GM21390 (cell line): ENCODE measurements around the gene SGSM2.
A peak's percentile ranks its signal among the peaks of the same experiment; 100 is the strongest.

Experiments used
- ATAC-seq: cut with Tn5 transposase; IDR thresholded peaks from one replicate; pipeline ENCODE4 v1.9.1; 2021; ENCODE audit not compliant: unreplicated experiment

The SGSM2 gene

DNA sequence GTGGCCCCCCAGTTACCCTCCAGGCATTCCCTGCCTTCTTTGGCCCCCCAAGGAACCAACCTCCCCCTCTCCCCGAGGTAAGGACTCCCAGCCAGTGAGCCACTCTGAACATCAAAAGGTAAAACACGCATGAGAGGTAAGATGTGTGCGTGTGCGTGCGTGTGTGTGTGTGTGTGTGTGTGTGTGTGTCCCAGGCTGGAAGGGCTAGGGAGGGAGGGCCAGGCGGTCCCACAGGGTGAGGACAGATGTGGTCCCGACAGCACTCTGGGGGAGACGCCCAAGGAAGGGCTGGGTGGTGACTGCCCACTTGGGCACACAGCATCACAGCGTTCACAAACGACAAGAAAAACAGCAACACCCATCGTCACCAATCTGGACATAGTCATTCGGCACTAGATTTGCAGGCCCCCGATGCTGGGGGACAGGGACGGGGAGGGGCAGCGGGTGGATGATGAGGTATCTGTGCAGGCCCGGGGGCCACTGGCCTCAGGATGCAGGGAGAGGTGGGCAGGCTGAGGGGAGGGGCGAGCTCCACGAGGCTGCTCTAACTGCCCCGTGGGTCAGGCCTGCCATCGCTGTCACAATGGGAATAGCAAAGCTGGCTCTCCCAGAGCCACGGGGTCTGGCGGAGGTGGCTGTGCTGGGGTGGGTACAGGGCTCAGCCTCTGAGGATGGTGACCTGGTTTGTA, 47.3 kb downstream of the SGSM2 start:
- ATAC-seq, result no peak

GRCh38 chr17:2385240-2386210, 48.2 kb downstream of the SGSM2 start:
- no peak for ATAC-seq

GRCh38 chr17:2386400-2387085, 49.2 kb downstream of the SGSM2 start:
- no peak for ATAC-seq

DNA sequence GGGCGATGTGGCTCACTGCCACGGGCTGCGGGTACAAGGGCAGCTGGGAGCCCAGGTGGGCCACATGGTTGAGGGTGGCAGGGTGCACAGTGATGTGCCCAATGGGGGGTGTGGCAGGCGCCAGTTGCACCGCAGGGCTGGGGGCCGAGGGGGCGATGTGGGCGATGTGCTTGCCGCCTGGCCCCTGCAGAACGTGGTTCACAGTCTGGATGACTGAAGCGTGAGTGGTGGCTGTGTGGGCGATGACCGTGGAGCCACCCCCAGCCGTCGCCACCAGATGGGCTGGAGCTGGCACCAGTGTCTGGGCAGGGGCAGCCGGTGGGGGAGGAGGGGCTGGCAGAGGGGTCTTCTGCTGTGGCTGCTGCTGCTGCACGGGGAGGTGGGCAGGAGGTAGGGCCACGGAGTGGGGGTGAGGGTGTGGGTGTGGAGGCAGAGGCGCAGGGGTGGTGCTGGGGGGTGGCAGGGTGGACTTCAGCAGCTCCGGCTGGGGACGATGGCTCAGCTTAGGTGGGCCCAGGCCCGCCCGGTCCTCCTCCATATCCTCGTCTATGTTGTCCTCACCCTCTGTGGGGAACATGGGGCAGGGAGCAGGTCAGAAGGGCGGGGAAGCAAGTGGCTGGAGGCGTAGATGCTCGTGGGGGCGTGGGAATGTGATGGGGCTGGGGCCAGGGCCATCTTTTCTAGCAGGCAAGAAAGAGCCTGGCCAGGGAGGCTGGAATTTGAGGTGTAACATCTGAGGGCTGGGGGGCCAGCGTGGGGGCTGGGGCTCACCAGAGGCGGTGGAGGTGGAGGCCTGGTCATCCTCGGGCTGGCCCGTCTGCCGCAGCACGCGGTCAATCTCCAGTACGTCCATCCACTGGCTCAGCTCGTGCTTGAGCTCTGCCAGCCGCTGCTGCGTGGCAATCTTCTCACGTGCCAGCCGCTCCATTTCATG, 50.1 kb downstream of the SGSM2 start:
- ATAC-seq, result no peak

DNA sequence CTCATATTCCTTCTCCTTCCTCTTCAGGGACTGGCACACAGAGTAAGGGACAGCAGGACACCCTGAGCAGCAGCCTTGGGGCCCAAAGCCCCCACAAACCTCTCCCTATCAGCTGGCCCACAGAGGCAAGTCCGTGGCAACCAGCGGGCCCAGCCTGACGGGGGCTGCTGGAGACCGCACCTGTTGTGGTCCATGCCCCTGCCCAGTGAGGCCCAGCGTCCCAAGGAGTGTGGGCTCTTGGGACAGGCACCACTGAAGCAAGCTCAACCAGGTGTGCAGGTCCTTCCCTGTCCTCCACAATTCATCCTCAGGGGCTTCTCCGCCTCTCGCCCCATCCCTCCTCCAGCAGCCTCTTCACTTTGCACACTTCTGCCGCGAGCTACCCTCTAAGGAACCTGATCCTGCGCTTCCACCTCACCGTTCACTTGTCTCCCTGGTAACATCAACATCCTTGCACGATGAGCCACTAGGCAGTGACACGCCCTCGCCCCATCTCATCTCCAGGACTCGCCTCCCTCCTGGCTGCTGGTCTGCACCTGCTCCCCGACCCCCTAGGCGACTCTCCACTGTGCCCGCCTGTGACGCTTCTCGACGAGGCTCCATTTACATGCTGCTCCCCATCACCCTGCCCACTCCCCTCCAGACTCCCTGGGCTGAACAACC, 50.9 kb downstream of the SGSM2 start:
- ATAC-seq, result no peak

DNA sequence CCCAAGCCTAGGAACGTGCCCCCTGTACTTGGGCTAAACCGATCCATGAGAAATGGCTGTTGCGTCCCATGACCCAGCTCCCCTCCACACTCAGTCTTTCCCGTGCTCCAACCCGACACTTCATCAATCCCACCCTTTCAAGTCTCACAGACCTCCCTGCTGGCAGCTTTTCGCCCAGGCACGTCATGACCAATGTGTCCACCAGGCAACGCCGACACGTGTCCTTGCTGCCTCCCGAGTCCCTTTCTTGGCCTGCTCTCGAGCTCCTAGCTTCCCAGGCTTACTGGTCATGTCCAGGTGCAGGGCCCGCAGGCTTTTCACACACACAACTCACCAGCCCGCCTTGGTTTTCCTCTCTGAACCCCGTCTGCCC, 51.4 kb downstream of the SGSM2 start:
- no peak for ATAC-seq

GRCh38 chr17:2390199-2390836, 53.0 kb downstream of the SGSM2 start:
- no peak for ATAC-seq

GRCh38 chr17:2391597-2392251, 54.4 kb downstream of the SGSM2 start:
- ATAC-seq, result no peak

- ATAC-seq, result peak; percentile 40
Observed at GRCh38 chr17:2392252-2393173, 55.2 kb downstream of the SGSM2 start.

DNA sequence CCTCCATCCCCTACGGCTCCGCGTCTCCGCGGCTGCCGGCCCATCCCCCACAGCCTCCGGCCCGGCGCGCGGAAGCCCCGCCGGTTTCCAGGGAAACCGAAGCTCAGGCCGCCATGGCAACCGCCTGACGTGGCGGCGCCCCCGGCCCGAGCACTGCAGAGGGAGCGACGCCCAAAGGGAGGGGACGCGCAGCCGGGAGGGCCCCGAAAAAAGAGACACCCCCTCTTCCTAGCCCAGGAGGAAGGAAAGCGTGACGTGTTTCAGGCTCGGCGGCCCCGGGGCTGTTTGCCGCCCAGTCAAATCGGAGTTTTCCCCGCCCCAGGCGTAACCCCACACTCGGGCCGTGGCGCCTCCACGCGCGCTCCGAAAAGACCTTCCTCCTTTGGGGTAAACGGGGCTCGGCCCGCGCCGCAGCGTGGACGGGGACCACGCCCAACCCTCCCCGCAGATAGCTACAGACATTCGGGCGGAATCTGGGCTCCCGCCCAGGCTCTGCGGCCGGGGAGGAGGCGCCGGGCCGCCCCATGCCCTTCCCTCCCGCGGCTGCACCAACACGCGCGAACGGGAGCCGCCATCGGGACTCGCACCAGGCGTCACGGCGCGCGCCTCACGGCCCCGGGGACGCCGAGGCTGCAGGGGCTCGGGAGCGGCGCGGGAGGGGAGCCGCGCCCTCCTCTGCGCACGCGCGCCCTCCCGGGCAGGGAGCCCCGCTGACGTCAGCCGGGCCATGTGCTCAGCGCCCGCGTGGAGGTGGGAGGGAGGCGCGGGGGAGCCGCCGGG, 56.1 kb downstream of the SGSM2 start:
- ATAC-seq, result peak; percentile 32

DNA sequence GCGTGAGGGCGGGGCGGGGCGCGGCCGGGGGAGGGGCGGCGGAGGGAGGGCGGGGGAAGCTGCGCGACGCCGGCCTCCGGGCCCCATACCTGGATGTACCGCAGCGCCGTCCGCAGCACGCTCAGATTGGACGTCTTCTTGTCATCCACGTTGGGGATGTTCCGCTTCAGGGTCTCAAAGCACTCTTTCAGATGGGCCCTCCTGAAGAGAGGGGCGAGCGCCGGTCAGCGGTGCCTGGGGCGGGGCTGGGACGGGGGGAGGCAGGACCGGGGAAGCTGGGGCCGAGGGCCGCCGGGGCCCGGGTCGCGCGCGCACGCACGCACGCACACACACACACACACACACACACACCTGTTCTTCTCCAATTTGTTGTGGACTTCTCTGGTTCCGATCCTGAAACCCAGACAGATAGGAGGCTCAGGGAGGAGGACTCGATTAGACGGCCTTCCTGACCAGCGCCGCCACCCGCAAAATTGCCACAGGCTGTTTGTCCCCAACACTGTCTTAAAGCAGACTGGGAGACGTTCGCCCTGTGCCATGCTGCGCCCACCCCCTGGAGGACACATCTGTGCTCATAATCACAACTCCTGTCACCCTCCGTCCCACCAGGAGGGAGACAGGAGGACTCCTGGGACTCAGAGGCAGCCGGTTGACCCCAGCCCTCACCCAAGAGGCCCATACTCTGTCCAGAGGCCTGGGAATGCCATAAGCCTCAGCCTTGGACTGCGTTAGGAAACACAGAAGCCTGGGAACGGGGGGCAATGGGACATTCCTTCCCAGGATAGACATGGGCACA, 56.9 kb downstream of the SGSM2 start:
- ATAC-seq, result no peak

DNA sequence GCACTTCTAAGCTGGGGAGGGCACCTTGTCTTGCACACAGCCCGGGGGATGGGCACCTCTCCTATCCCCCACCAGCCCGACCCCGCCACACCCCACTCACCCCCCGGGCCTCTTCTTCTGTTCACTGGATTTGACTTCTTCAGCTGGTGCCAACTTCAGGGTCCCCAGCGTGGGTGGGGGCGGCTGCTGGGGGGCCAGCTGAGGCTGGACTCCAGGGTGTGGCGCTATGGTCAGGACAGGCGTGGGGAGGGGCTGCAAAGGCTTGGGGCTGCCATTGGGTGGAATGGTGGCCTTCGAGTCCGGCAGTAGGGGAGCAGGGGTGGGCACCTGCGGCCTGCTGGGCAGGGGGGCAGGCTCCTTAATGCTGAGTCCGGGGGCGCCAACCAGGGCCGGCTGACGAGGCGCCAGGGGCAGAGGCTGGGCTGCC, 57.5 kb downstream of the SGSM2 start:
- ATAC-seq, result no peak

- ATAC-seq, result no peak
Observed at GRCh38 chr17:2395258-2396181, 58.2 kb downstream of the SGSM2 start.

GRCh38 chr17:2396192-2396567, 58.9 kb downstream of the SGSM2 start:
- ATAC-seq, result no peak

DNA sequence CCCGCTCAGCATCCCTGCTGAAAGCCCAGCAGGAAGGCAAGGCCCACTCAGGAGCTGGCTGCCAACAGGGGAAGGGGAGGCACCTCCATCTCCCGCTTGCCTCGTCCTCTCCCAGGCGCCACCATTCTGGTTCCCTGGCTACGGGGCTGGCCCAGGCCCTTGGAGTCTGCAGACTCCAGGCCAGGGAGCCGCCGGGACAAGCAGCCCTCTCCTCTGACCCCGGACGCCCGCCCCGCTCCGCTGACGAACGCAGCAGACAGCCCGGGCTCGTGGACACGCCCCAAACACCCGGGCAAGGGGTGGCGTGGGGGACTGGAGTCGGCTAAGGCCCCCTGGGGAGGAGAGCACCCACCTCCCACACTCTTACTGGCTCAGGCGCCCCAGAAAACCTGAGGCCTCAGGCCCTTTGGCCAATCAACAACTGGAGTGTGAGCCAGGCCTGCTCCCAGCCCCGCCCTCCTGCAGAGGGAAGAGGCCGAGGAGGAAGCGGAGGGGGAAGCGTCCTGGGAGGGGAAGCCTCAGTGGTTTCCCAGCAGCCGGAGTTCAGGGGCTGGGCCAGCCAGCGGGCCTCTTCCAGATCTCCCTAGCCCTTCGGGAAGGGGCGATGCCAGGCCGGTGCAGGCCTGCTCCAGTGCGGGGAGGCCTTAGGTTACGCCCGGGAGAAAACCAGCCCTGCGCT, 59.4 kb downstream of the SGSM2 start:
- no peak for ATAC-seq
